HCT116 (cell line): ENCODE data around the gene CFAP58. TPM values are rescaled to one million over a fixed set of nuclear protein-coding genes. Genes with fewer than 3 reads are reported as not detected.

Source experiments
- ATAC-seq: fragments of 200-7000 bp; cut with Tn5 transposase; 2 replicates; pipeline ENCODE4 v1.9.1; 2020; ENCODE audit warnings: mild to moderate bottlenecking, moderate library complexity
- BruUV-seq: library from RNA; stranded (reverse); fragments of 400-500 nt; replicated peaks from 2 replicates; lab custom pipeline; 2021; lab: Mats Ljungman, UMichigan
- CTCF ChIA-PET: fragments of 300-600 bp; sonication (Branson Sonifier 250); formaldehyde crosslinking; loops from one replicate; lab custom pipeline; 2021; ENCODE audit warnings: antibody characterized with exemption; lab: Charles Lee
- POLR2A ChIA-PET: fragments of 300-600, 350-600 bp; sonication (Branson Sonifier 250); formaldehyde crosslinking; loops from one replicate; lab custom pipeline; 2021; ENCODE audit warnings: antibody characterized with exemption; lab: Charles Lee
- RAD21 ChIA-PET, 2 experiments: fragments of 300-600 bp; sonication (Branson Sonifier 250); formaldehyde crosslinking; loops; one replicate each; lab custom pipeline; 2023; ENCODE audit warnings: low total read pairs in 2 of 2; ENCODE audit not compliant: uncharacterized antibody in 2 of 2, unreplicated experiment in 2 of 2, low non-redundant PET in 1 of 2; lab: Charles Lee
- DNase-seq: peaks from one replicate; pipeline ENCODE4 v3.0.0-alpha.2; 2010; ENCODE audit warnings: low read depth, low spot score
- H2AFZ ChIP-seq: fragments of 200-600 bp; shearing (Covaris generic), sonication (generic); 2 replicates; pipeline ENCODE4 v1.6.1; 2017; ENCODE audit warnings: low read depth, mixed run types, mixed read lengths, antibody characterized with exemption, low read length; ENCODE audit not compliant: poor library complexity, severe bottlenecking
- H3K27ac ChIP-seq: 2 replicates; pipeline ENCODE4 v1.5.1; 2012; ENCODE audit warnings: low read depth, low read length
- H3K27me3 ChIP-seq: fragments of 200-600 bp; sonication (generic); 2 replicates; pipeline ENCODE4 v1.6.1; 2016; ENCODE audit warnings: mixed run types, low read length, mixed read lengths; ENCODE audit not compliant: insufficient read depth
- H3K36me3 ChIP-seq, 2 experiments: fragments of 200-500 bp in 1 of 2; fragments of 200-600 bp in 1 of 2; sonication (Bioruptor generic) in 1 of 2; sonication (generic) in 1 of 2; 2 replicates each; pipeline versions ENCODE4 v1.5.1 to v1.6.1; 2014 to 2016; ENCODE audit warnings: low read length in 2 of 2, inconsistent platforms in 1 of 2, mixed read lengths in 1 of 2, mixed run types in 1 of 2; ENCODE audit not compliant: insufficient read depth in 2 of 2, control insufficient read depth in 1 of 2
- H3K4me1 ChIP-seq, 2 experiments: fragments of 200-600 bp in 1 of 2; sonication (generic) in 1 of 2; 2 replicates each; pipeline versions ENCODE4 v1.5.1 to v1.6.1; 2012 to 2017; ENCODE audit warnings: low read length in 2 of 2, inconsistent platforms in 1 of 2, mild to moderate bottlenecking in 1 of 2, mixed read lengths in 1 of 2, mixed run types in 1 of 2, moderate library complexity in 1 of 2; ENCODE audit not compliant: insufficient read depth in 2 of 2, control insufficient read depth in 1 of 2
- H3K4me2 ChIP-seq: fragments of 200-600 bp; sonication (generic); 2 replicates; pipeline ENCODE4 v1.6.1; 2017; ENCODE audit warnings: mixed run types, low read length, mixed read lengths
- H3K4me3 ChIP-seq, 2 experiments: fragments of 200-600 bp in 1 of 2; sonication (generic) in 1 of 2; replicated peaks in 1 of 2; 2 replicates each; pipeline ENCODE4 v1.5.1; 2011 to 2016; ENCODE audit warnings: low read length in 2 of 2, control low read depth in 1 of 2, low read depth in 1 of 2, mild to moderate bottlenecking in 1 of 2, mixed read lengths in 1 of 2, mixed run types in 1 of 2
- H3K79me2 ChIP-seq: fragments of 200-600 bp; sonication (generic); 2 replicates; pipeline ENCODE4 v1.6.1; 2017; ENCODE audit warnings: mild to moderate bottlenecking, mixed run types, low read length, moderate library complexity, mixed read lengths; ENCODE audit not compliant: insufficient read depth
- H3K9ac ChIP-seq: fragments of 200-600 bp; sonication (generic); 2 replicates; pipeline ENCODE4 v1.6.1; 2016; ENCODE audit warnings: low read length, mixed read lengths
- H3K9me2 ChIP-seq: fragments of 200-600 bp; sonication (generic), shearing (Covaris generic); 2 replicates; pipeline ENCODE4 v1.6.1; 2017; ENCODE audit warnings: mixed run types, mild to moderate bottlenecking, moderate library complexity; ENCODE audit not compliant: insufficient read depth
- H3K9me3 ChIP-seq, 2 experiments: fragments of 200-500 bp in 1 of 2; fragments of 200-600 bp in 1 of 2; sonication (Bioruptor generic) in 1 of 2; sonication (generic) in 1 of 2; 2 replicates each; pipeline ENCODE4 v1.6.1; 2014 to 2017; ENCODE audit warnings: low read length in 2 of 2, mixed read lengths in 2 of 2, inconsistent platforms in 1 of 2, low read depth in 1 of 2, mild to moderate bottlenecking in 1 of 2, mixed run types in 1 of 2, moderate library complexity in 1 of 2; ENCODE audit not compliant: control insufficient read depth in 1 of 2, insufficient read depth in 1 of 2
- H4K20me1 ChIP-seq: fragments of 200-600 bp; sonication (generic), shearing (Covaris generic); 2 replicates; pipeline ENCODE4 v1.6.1; 2017; ENCODE audit warnings: mixed run types, mild to moderate bottlenecking, moderate library complexity; ENCODE audit not compliant: insufficient read depth
- CBX3 ChIP-seq: IDR thresholded peaks from 2 replicates; pipeline ENCODE4 v1.6.1; 2012; ENCODE audit warnings: low read depth
- CEBPB ChIP-seq: IDR thresholded peaks from 2 replicates; pipeline ENCODE4 v1.6.1; 2012; ENCODE audit warnings: low read depth
- EGR1 ChIP-seq: IDR thresholded peaks from 2 replicates; pipeline ENCODE4 v1.6.1; 2012; ENCODE audit warnings: low read depth
- ELF1 ChIP-seq: IDR thresholded peaks from 2 replicates; pipeline ENCODE4 v1.6.1; 2012; ENCODE audit warnings: low read depth, borderline replicate concordance
- EZH2 ChIP-seq: fragments of 200-600 bp; sonication (generic); IDR thresholded peaks from 2 replicates; pipeline ENCODE4 v1.6.1; 2017; ENCODE audit warnings: antibody characterized with exemption, mixed run types
- JUND ChIP-seq: IDR thresholded peaks from 2 replicates; pipeline ENCODE4 v1.6.1; 2012
- POLR2A ChIP-seq: IDR thresholded peaks from 2 replicates; pipeline ENCODE4 v1.7.0; 2011; ENCODE audit warnings: borderline replicate concordance; ENCODE audit not compliant: insufficient read depth, insufficient read length; ENCODE audit errors: extremely low read depth
- RAD21 ChIP-seq: IDR thresholded peaks from 2 replicates; pipeline ENCODE4 v1.6.1; 2012; ENCODE audit warnings: low read depth, mild to moderate bottlenecking
- SIN3A ChIP-seq: IDR thresholded peaks from 2 replicates; pipeline ENCODE4 v1.6.1; 2012; ENCODE audit warnings: low read depth
- SP1 ChIP-seq: IDR thresholded peaks from 2 replicates; pipeline ENCODE4 v1.6.1; 2012; ENCODE audit warnings: low read depth
- SRF ChIP-seq: IDR thresholded peaks from 2 replicates; pipeline ENCODE4 v1.6.1; 2012; ENCODE audit warnings: low read depth
- TCF7L2 ChIP-seq: IDR thresholded peaks from 2 replicates; pipeline ENCODE4 v1.7.0; 2011; ENCODE audit warnings: borderline replicate concordance, inconsistent platforms; ENCODE audit not compliant: insufficient read depth, insufficient read length; ENCODE audit errors: extremely low read depth
- YY1 ChIP-seq: IDR thresholded peaks from 2 replicates; pipeline ENCODE4 v1.6.1; 2011; ENCODE audit warnings: low read length, low read depth, moderate library complexity, mild to moderate bottlenecking; ENCODE audit not compliant: insufficient replicate concordance; ENCODE audit errors: extremely low read depth
- ZFX ChIP-seq: fragments of 450-650 bp; IDR thresholded peaks from 2 replicates; pipeline ENCODE4 v1.6.1; 2017
- intact Hi-C: fragments of 100-400 bp; cut with micrococcal nuclease; formaldehyde crosslinking; loops from 2 replicates; pipeline ENCODE4 v1.10.0; 2022
- total RNA-seq: library from RNA; stranded (reverse); gene quantifications from one replicate; pipeline ENCODE4 v1.2.1, GENCODE V29; 2021; ENCODE audit not compliant: unreplicated experiment
- TF ChIP-seq, protein P1 (sequence below): IDR thresholded peaks from 2 replicates; pipeline ENCODE4 v1.6.1; 2012
- TF ChIP-seq, protein P2 (sequence below): IDR thresholded peaks from 2 replicates; pipeline ENCODE4 v1.6.1; 2012; ENCODE audit warnings: low read depth
- TF ChIP-seq, protein P3 (sequence below): IDR thresholded peaks from 2 replicates; pipeline ENCODE4 v1.6.1; 2011; ENCODE audit warnings: mild to moderate bottlenecking, low read length, moderate library complexity; ENCODE audit not compliant: insufficient replicate concordance; ENCODE audit errors: extremely low read depth

Gene CFAP58
- total RNA-seq, 1 experiment from 2014 or later = 0.91 TPM

DNA sequence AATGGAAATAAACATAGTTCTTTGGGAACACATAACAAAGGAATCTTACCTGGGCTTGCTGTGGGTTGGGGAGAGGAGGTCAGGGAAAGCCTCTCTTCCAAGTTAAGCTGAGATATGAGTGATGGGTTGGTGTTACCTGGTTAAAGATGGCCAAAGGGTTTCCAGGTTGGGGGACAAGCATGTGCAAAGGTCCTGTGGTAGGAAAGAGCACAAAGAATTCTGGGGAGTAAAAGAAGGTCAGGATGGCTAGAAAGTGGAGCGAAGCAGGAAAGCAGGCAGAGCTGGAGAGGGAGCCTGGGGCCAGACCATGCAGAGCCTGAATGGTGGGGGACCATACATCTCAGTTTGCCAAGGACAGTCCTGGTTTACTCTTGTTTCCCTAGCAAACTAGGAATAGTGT is 133.2 kb downstream of the CFAP58 start (continued):
- TF ChIP-seq, protein P1, sequence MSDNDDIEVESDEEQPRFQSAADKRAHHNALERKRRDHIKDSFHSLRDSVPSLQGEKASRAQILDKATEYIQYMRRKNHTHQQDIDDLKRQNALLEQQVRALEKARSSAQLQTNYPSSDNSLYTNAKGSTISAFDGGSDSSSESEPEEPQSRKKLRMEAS = no peak
- TF ChIP-seq CEBPB = no peak
- TF ChIP-seq, protein P2, sequence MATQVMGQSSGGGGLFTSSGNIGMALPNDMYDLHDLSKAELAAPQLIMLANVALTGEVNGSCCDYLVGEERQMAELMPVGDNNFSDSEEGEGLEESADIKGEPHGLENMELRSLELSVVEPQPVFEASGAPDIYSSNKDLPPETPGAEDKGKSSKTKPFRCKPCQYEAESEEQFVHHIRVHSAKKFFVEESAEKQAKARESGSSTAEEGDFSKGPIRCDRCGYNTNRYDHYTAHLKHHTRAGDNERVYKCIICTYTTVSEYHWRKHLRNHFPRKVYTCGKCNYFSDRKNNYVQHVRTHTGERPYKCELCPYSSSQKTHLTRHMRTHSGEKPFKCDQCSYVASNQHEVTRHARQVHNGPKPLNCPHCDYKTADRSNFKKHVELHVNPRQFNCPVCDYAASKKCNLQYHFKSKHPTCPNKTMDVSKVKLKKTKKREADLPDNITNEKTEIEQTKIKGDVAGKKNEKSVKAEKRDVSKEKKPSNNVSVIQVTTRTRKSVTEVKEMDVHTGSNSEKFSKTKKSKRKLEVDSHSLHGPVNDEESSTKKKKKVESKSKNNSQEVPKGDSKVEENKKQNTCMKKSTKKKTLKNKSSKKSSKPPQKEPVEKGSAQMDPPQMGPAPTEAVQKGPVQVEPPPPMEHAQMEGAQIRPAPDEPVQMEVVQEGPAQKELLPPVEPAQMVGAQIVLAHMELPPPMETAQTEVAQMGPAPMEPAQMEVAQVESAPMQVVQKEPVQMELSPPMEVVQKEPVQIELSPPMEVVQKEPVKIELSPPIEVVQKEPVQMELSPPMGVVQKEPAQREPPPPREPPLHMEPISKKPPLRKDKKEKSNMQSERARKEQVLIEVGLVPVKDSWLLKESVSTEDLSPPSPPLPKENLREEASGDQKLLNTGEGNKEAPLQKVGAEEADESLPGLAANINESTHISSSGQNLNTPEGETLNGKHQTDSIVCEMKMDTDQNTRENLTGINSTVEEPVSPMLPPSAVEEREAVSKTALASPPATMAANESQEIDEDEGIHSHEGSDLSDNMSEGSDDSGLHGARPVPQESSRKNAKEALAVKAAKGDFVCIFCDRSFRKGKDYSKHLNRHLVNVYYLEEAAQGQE = no peak
- no peak for TF ChIP-seq TCF7L2
- TF ChIP-seq, all 23 proteins: peak for 0

- Histone ChIP-seq H4K20me1 (no peaks in the 10 kb centered on the region), H3K9me3 (no peaks in the 10 kb centered on the region), H3K4me3 (no peak overlapping the region), H3K9ac (no peak overlapping the region), H3K27ac (no peak overlapping the region), H2AFZ (no peak overlapping the region), H3K4me1 (no peaks in the 10 kb centered on the region), H3K4me2 (no peak overlapping the region), H3K79me2 (no peaks in the 10 kb centered on the region), H3K9me2 (no peaks in the 10 kb centered on the region), H3K27me3 (peaks cover 24% of the 10 kb centered on the region; the same call in 1 of the 2 replicates), H3K36me3 (no peaks in the 10 kb centered on the region)
- CTCF ChIA-PET = no interaction called here
- intact Hi-C loops = no loop called here
- POLR2A ChIA-PET = no interaction called here
- RAD21 ChIA-PET = no interaction called here
- ATAC-seq (no peak), DNase-seq (no peak)
- BruUV-seq = no TSS peak
- TF ChIP-seq ELF1 (no peak), SP1 (no peak), SIN3A (no peak), EZH2 (no peak), ZFX (no peak), YY1 (no peak), TCF7L2 (no peak), EGR1 (no peak), POLR2A (no peak), SRF (no peak), RAD21 (no peak), JUND (no peak), CBX3 (no peak)
- TF ChIP-seq, protein P3, sequence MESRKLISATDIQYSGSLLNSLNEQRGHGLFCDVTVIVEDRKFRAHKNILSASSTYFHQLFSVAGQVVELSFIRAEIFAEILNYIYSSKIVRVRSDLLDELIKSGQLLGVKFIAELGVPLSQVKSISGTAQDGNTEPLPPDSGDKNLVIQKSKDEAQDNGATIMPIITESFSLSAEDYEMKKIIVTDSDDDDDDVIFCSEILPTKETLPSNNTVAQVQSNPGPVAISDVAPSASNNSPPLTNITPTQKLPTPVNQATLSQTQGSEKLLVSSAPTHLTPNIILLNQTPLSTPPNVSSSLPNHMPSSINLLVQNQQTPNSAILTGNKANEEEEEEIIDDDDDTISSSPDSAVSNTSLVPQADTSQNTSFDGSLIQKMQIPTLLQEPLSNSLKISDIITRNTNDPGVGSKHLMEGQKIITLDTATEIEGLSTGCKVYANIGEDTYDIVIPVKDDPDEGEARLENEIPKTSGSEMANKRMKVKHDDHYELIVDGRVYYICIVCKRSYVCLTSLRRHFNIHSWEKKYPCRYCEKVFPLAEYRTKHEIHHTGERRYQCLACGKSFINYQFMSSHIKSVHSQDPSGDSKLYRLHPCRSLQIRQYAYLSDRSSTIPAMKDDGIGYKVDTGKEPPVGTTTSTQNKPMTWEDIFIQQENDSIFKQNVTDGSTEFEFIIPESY = no peak
- TF ChIP-seq, protein P2 = no peak
These were observed 134.3 kb downstream of the CFAP58 start for GRCh38 chr10:104487794-104488438.
